Hepatocyte (in vitro differentiated cells): Measurements from ENCODE around the gene ASTN2.

ENCODE experiments used
- EZH2phosphoT487 ChIP-seq: fragments of 200-600 bp; sonication (generic); IDR thresholded peaks from one replicate; pipeline ENCODE4 v1.6.1; 2018; ENCODE audit warnings: antibody characterized with exemption, mild to moderate bottlenecking, low read depth, moderate library complexity; ENCODE audit not compliant: unreplicated experiment, severe bottlenecking
- TF ChIP-seq, protein P1 (sequence below): fragments of 200-600 bp; sonication (generic); IDR thresholded peaks from 2 replicates; pipeline ENCODE4 v1.5.1; 2016; ENCODE audit warnings: antibody characterized with exemption, mild to moderate bottlenecking; ENCODE audit not compliant: poor library complexity

DNA sequence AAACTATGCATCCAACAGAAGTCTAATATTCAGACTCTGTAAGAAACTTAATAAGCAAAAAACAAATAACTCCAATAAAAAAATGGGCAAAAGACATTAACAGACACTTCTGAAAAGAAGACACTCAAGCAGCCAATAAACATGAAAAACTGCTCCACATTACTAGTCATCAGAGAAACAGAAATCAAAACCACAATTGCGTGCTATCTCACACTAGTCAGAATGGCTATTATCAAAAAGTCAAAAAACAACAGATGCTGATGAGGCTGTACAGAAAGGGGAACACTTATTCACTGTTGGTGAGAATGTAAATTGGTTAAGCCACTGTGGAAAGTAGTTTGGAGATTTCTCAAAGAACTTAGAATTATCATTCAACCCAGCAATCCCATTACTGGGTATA is 829.0 kb downstream of the ASTN2 start:
- TF ChIP-seq, protein P1, sequence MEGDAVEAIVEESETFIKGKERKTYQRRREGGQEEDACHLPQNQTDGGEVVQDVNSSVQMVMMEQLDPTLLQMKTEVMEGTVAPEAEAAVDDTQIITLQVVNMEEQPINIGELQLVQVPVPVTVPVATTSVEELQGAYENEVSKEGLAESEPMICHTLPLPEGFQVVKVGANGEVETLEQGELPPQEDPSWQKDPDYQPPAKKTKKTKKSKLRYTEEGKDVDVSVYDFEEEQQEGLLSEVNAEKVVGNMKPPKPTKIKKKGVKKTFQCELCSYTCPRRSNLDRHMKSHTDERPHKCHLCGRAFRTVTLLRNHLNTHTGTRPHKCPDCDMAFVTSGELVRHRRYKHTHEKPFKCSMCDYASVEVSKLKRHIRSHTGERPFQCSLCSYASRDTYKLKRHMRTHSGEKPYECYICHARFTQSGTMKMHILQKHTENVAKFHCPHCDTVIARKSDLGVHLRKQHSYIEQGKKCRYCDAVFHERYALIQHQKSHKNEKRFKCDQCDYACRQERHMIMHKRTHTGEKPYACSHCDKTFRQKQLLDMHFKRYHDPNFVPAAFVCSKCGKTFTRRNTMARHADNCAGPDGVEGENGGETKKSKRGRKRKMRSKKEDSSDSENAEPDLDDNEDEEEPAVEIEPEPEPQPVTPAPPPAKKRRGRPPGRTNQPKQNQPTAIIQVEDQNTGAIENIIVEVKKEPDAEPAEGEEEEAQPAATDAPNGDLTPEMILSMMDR, result no peak
- no peak for TF ChIP-seq EZH2phosphoT487
